GM21723 (cell line): ENCODE data around the gene THEMIS2.
"Not testable (repeated sequence)": the region's sequence is repeated elsewhere in the genome, so short reads cannot be mapped to it uniquely, and the experiment has no call there.

ENCODE experiments used
- ATAC-seq: cut with Tn5 transposase; IDR thresholded peaks from one replicate; pipeline ENCODE4 v1.9.1; 2021; ENCODE audit warnings: mild to moderate bottlenecking, moderate library complexity; ENCODE audit not compliant: unreplicated experiment

The THEMIS2 gene

DNA sequence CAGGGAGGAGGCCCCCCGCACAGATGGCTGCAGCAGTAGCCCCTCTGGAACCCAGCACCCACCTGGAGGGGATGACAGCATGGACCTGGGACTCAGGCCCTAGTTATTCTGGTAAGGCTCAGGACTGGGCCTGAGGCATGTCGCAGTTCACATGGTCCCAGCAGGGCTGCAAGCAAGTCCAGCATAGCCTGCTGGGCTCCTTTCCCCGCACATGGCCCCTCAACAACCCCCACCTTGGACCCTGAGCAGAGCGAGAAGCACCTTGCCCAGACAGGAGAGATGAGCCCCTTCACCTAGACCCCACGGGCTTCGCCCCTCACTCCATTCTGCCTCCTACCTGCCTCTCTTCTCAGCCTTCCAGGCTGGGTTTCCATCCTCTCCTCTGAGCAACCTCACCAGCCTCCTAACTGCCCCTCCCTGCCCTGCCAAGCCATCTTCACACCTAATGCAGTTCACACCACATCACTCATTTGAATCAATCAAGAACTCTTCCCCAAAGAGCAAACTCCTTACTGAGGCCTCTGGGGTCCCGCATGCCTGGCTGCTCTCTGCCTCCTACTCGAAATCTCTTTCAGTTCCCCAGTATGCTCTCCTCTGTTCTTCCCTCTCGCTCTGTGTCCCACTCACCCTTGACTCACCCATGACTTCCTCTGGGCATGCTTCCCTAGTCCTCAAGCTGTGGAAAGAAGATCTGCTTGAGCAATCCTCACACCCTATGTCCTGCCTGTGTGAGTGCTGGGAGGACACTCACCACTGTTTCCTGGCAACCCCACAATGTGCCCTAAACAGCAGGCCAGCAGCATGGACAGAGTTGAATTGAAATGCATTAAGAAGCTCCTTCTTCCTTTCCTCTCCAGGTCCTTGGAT lies 9.4 kb upstream of the THEMIS2 start:
- peak; percentile 53 for ATAC-seq

DNA sequence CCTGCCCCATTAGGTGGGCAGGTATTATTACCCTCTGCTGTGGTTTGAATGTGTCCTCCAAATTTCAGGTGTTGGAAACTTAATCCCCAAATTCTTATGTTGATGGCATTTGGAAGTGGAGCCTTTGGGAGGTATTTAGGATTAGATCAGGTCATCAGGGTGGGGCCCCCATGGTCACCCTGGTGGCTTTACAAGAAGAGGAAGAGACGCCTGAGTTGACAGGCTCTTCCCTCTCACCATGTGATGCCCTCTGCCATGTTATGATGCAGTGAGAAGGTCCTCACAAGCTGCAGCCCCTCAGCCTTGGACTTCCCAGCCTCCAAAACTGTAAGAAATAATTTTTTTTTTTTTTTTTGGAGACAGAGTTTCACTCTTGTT lies 8.8 kb upstream of the THEMIS2 start:
- ATAC-seq = no peak

DNA sequence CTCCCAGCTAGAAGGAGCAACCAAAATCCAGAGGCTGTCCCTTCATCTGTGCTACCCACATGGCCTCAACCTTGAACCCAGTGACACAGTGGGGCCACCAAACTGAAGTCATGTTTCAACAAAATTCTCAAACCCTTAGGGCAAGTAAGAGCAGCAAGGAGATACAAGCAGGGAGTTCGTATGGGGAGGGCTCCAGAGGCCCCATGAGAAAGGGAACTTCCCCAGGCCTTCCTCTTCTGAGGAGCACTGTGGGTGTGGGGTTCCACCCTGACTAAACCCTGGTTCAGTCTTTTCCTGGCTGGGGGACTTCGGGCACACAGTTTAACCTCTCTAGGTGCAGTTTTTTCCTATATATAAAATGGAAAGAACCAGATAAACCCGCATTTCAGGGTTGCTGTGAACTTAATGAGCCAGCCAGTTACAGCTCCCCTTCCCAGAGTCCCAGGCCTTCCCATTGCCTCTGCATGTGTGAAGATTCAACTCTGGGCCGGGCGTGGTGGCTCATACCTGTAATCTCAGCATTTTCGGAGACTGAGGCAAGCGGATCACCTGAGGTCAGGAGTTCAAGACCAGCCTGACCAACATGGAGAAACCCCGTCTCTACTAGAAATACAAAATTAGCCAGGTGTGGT lies 8.0 kb upstream of the THEMIS2 start:
- no peak for ATAC-seq

- no peak for ATAC-seq
These were observed 6.5 kb upstream of the THEMIS2 start for GRCh38 chr1:27865821-27866220.

DNA sequence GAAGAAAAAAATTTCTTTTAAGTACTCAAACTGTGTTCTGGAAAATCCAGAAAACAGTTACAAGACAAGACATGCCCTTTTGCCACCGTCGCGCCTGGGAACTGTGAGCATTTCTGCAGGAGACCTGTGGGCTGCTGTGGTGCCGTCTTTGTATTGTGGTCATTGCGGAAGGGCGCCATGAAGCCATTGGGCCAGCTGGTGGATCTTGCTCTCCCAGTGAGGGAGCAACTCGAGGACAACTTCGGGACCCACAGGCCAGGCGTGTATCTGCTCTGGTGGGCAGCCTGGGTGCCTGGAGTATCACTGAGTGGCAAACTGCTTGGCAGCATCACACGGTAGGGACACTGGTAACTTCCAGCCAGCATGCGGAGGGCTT lies 3.8 kb upstream of the THEMIS2 start:
- no peak for ATAC-seq

- ATAC-seq = no peak
These were observed 3.2 kb upstream of the THEMIS2 start for GRCh38 chr1:27868932-27869718.

- no peak for ATAC-seq
These were observed 2.6 kb upstream of the THEMIS2 start for GRCh38 chr1:27869719-27870085.

- ATAC-seq = not testable (repeated sequence)
These were observed 1.3 kb upstream of the THEMIS2 start for GRCh38 chr1:27871076-27871475.

DNA sequence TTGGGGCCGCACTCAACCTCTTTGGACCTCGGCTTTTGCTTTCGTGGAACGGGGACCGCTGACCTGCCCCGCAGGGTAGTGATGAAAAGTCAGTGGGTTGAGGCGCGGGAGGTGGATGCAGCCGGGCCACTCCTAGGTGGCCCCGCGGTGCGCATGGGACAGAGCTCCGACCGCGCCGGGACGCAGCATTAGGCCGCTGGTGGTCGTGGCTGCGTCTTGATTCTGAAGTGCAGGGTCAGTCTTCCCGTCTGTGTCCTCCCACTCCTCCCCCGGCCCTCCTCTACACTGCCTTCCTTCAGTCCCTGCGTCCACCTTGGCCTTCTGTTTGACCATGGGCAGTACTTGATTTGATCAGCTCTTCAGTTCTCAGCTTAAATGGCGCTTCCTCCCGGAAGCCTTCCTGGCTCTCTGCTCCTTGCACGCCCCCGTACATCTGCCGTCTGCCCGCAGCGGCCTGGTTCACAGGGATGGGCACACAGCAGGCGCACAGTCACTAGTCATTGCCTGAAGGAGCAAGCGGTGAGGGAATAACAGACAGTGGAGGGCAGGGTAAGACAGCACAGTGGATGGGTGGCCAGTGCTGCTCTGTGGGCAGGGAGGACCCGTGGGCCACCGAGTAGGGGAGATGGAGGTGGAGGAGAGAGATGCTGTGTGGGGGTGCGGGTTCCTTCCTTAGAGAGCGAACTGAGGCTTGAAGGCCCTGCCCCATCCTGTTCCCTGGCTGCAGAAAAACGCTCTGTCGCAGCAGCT lies 633 bp downstream of the THEMIS2 start:
- ATAC-seq = peak; percentile 13

- ATAC-seq = no peak
These were observed 1.5 kb downstream of the THEMIS2 start for GRCh38 chr1:27873671-27874384.

GRCh38 chr1:27876341-27877114 lies 4.2 kb downstream of the THEMIS2 start:
- no peak for ATAC-seq

DNA sequence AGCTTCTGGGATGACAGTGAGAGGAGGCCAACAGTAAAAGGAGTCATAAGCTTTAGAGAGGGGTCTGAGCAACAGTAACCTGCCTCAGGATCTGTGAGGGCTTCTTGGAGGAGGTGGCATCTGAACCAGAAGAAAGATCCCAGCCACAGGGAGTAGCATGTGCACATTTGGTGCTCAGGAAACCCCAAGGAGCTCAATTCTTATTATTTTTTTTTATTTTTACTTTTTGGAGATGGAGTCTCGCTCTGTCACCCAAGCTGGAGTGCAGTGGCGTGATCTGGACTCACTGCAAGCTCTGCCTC lies 4.7 kb downstream of the THEMIS2 start:
- no peak for ATAC-seq

DNA sequence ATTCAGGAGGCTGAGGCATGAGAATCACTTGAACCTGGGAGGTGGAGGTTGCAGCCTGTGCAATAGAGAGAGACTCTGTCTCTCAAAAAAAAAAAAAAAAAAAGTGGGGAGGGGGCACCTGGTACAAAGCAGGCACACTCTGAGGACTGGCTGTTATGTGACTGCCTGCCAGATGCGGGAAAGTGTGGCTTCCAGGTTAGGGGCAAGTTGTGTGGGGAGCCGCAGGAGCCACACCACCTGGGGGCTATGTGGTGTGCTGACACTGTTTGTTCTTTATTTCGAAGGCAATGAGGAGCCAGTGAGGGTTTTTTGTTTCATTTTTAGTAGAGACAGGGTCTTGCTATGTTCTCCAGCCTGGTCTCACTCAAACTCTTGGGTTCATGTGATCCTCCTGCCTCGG lies 5.7 kb downstream of the THEMIS2 start:
- ATAC-seq = no peak

- ATAC-seq = no peak
These were observed 6.5 kb downstream of the THEMIS2 start for GRCh38 chr1:27878787-27879335.

DNA sequence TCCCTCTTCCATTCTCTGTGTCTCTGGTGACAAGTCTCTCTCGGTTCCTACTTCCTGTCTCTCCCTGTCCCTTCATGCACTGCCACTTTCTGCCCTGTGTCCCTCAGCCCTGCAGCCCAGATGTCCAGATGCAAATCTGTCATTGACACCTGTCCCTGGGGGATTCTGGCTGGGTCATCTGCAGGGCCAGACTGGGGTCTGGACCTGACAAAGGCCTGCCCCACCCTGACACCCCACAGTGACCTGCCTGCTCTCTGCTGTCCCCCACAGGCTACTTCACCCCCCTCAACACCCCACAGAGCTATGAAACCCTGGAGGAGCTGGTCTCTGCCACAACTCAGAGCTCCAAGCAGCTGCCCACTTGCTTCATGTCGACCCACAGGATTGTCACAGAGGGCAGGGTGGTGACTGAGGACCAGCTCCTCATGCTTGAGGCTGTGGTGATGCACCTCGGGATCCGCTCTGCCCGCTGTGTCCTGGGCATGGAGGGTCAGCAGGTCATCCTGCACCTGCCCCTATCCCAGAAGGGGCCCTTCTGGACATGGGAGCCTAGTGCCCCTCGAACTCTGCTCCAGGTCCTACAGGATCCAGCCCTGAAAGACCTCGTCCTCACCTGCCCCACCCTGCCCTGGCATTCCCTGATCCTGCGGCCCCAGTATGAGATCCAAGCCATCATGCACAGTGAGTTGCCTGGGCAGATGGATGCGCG lies 7.2 kb downstream of the THEMIS2 start:
- no peak for ATAC-seq

GRCh38 chr1:27882543-27882903 lies 10.2 kb downstream of the THEMIS2 start:
- ATAC-seq = no peak

GRCh38 chr1:27883536-27883935 lies 11.2 kb downstream of the THEMIS2 start:
- no peak for ATAC-seq

GRCh38 chr1:27884006-27884954 lies 11.9 kb downstream of the THEMIS2 start:
- ATAC-seq = peak; percentile 34
